Pancreas (tissue), 10 donors: ENCODE results near the gene RHOBTB3. TPM values are rescaled to one million over a fixed set of nuclear protein-coding genes. Genes with fewer than 3 reads are reported as not detected.
"Not testable (repeated sequence)": the region's sequence is repeated elsewhere in the genome, so short reads cannot be mapped to it uniquely, and the experiment has no call there.

ENCODE experiments used
- ATAC-seq, 4 donors: fragments of 200-7000 bp; cut with Tn5 transposase; one replicate each; pipeline versions ENCODE4 v1.8.0 to v1.9.1; 2020; ENCODE audit warnings: mild to moderate bottlenecking in 4 of 4, moderate library complexity in 4 of 4
- DNase-seq, 6 donors: peaks; one replicate each; pipeline ENCODE4 v3.0.0-alpha.2; 2020
- FAIRE-seq: peaks from 2 replicates; lab custom pipeline; 2012; peaks lifted over from hg19 to GRCh38; lab: Jason Lieb, UNC
- H3K27ac ChIP-seq, 4 donors: fragments of 200-600 bp; sonication (generic); 1 replicate in 3 of 4; 2 replicates in 1 of 4; pipeline versions ENCODE4 v1.5.0 to v1.8.0; 2020
- H3K27me3 ChIP-seq, 4 donors: fragments of 200-600 bp; one replicate each; pipeline ENCODE4 v1.8.0; 2021
- H3K36me3 ChIP-seq, 3 donors: fragments of 200-600 bp; sonication (generic) in 1 of 3; one replicate each; pipeline versions ENCODE4 v1.5.0 to v1.8.0; 2020 to 2021
- H3K4me1 ChIP-seq, 3 donors: fragments of 200-600 bp; one replicate each; pipeline ENCODE4 v1.8.0; 2021
- H3K4me3 ChIP-seq, 4 donors: fragments of 200-600 bp; sonication (generic) in 2 of 4; one replicate each; pipeline versions ENCODE4 v1.5.0 to v1.8.0; 2020 to 2021
- H3K9me3 ChIP-seq, 4 donors: fragments of 200-600 bp; one replicate each; pipeline ENCODE4 v1.8.0; 2021
- CTCF ChIP-seq, 4 donors: fragments of 200-600 bp; sonication (generic) in 3 of 4; IDR thresholded peaks; one replicate each; pipeline versions ENCODE4 v1.5.0 to v1.8.0; 2021; ENCODE audit warnings: antibody characterized with exemption in 4 of 4
- WGBS, 2 donors: extraction: QIAGEN DNeasy Blood & Tissue Kit; methylation state at CpG; one replicate each; pipeline ENCODE4 v1.1.7; 2013; 5-methylcytosine and 5-hydroxymethylcytosine counted together
- intact Hi-C, 3 donors: fragments of 100-400 bp; cut with DNase I; formaldehyde crosslinking; loops; one replicate each; pipeline versions ENCODE4 v1.11.1 to v1.14.2; 2022
- polyA plus RNA-seq, 2 donors: library from polyadenylated mRNA; stranded (reverse); fragments of 200-250 nt; gene quantifications; one replicate each; pipeline ENCODE4 v1.2.3, GENCODE V29; 2013
- total RNA-seq, 6 donors: library from RNA; stranded (reverse); fragmentation: NEBNext Ultra II Directional in 4 of 6; extraction: Animal tissue kit (Norgen Biotek cat#: 25700) in 4 of 6; gene quantifications; one replicate each; pipeline versions ENCODE4 v1.2.1 to v1.2.4, GENCODE V29; 2021 to 2023
- donor health status: healthy with polysubstance abuse.
- donor health status: DM: no; HTN: no; CAD: no; lungs with moderate emphysema.
- donor health status: DM: no; HTN: no; CAD: no.
- donor health status: control.
- donor health status: control.
- donor health status: Bipolar disorder and iron deficiency.
- donor health status: DM: yes; HTN: yes; CAD: no.
- donor health status: DM: no; HTN: no; CAD: no.
- donor health status: DM: no; HTN: no; CAD: no.
- donor health status: DM: yes; HTN: yes; CAD: no.

RHOBTB3 gene
- total and polyA plus RNA-seq, 8 donors: 32.5 to 190 (median 77.3) TPM

GRCh38 chr5:95704150-95704549 lies 27.0 kb upstream of the RHOBTB3 start:
- FAIRE-seq (peak; percentile 26), ATAC-seq (no peak), DNase-seq (no peak)
- intact Hi-C loops: no loop called here
- H3K9me3 ChIP-seq: no peaks in the 10 kb centered on the region
- WGBS, 2 donors: 39 to 40% methylated on average over 1 of the region's 1 CpG
- TF ChIP-seq CTCF (IDR thresholded peaks at IDR 0.05): no peak
- H3K27ac ChIP-seq: no peak overlapping the region
- H3K4me1 ChIP-seq: peaks cover 0 to 6% (median 0%) of the 10 kb centered on the region in 3 donors
- H3K36me3 ChIP-seq: no peaks in the 10 kb centered on the region
- H3K4me3 ChIP-seq: no peak overlapping the region
- H3K27me3 ChIP-seq: no peaks in the 10 kb centered on the region

GRCh38 chr5:95706196-95706595 lies 24.9 kb upstream of the RHOBTB3 start:
- ATAC-seq, H3K27me3 ChIP-seq, DNase-seq, H3K9me3 ChIP-seq, FAIRE-seq, H3K4me1 ChIP-seq, H3K4me3 ChIP-seq, H3K36me3 ChIP-seq, intact Hi-C loops, H3K27ac ChIP-seq: not testable (repeated sequence)
- WGBS, 2 donors: 93 to 96% methylated on average over 4 to 5 of the region's 5 CpGs

GRCh38 chr5:95707055-95707454 lies 24.1 kb upstream of the RHOBTB3 start:
- ATAC-seq (no peak), FAIRE-seq (no peak), DNase-seq (no peak)
- peaks cover 0 to 6% (median 0%) of the 10 kb centered on the region in 3 donors for H3K4me1 ChIP-seq
- intact Hi-C loops: no loop called here
- no peak overlapping the region for H3K4me3 ChIP-seq
- H3K36me3 ChIP-seq: no peaks in the 10 kb centered on the region
- no peak overlapping the region for H3K27ac ChIP-seq
- 84% methylated on average over 9 of the region's 9 CpGs for WGBS, 2 donors
- H3K27me3 ChIP-seq: no peaks in the 10 kb centered on the region
- H3K9me3 ChIP-seq: no peaks in the 10 kb centered on the region
- no peak for TF ChIP-seq CTCF (IDR thresholded peaks at IDR 0.05)

- H3K4me3 ChIP-seq, intact Hi-C loops, H3K36me3 ChIP-seq, DNase-seq, H3K27me3 ChIP-seq, ATAC-seq, H3K27ac ChIP-seq, FAIRE-seq, H3K4me1 ChIP-seq, H3K9me3 ChIP-seq: not testable (repeated sequence)
- WGBS, 2 donors: 58 to 61% methylated on average over 8 of the region's 8 CpGs
Measured at GRCh38 chr5:95707534-95708188, 23.5 kb upstream of the RHOBTB3 start.

GRCh38 chr5:95708876-95709275 lies 22.3 kb upstream of the RHOBTB3 start:
- Histone ChIP-seq H3K27ac (no peak overlapping the region), H3K9me3 (no peaks in the 10 kb centered on the region), H3K36me3 (no peaks in the 10 kb centered on the region), H3K4me3 (no peak overlapping the region), H3K27me3 (no peaks in the 10 kb centered on the region), H3K4me1 (peaks cover 0 to 6% (median 0%) of the 10 kb centered on the region in 3 donors)
- intact Hi-C loops: no loop called here
- FAIRE-seq (no peak), ATAC-seq (no peak), DNase-seq (no peak)
- WGBS, 2 donors: 94 to 96% methylated on average over 7 of the region's 7 CpGs
- no peak for TF ChIP-seq CTCF (IDR thresholded peaks at IDR 0.05)

GRCh38 chr5:95709967-95710650 lies 21.0 kb upstream of the RHOBTB3 start:
- ATAC-seq: peak; percentile 51 to 90 (median 76)
- Histone ChIP-seq H3K36me3 (no peaks in the 10 kb centered on the region), H3K9me3 (no peaks in the 10 kb centered on the region), H3K4me3 (peak overlapping the region in 1 of 4 donors; percentile 6), H3K27me3 (no peaks in the 10 kb centered on the region), H3K27ac (no peak overlapping the region), H3K4me1 (peaks cover 0 to 6% (median 0%) of the 10 kb centered on the region in 3 donors)
- TF ChIP-seq CTCF (IDR thresholded peaks at IDR 0.05): no peak
- FAIRE-seq: no peak
- WGBS, 2 donors: 55 to 57% methylated on average over 15 of the region's 15 CpGs
- intact Hi-C loops: no loop called here
- peak in 5 of 6 donors; percentile 56 to 79 (median 66) for DNase-seq

GRCh38 chr5:95710651-95711500 lies 20.3 kb upstream of the RHOBTB3 start:
- ATAC-seq: peak in 1 of 4 donors; percentile 9
- not testable (repeated sequence) for H3K36me3 ChIP-seq

More at GRCh38 chr5:95710651-95711500, 20.3 kb upstream of the RHOBTB3 start:
- peak overlapping the region in 1 of 4 donors; percentile 6 for H3K4me3 ChIP-seq
- H3K4me1 ChIP-seq, H3K9me3 ChIP-seq, FAIRE-seq, DNase-seq, intact Hi-C loops, H3K27me3 ChIP-seq, H3K27ac ChIP-seq: not testable (repeated sequence)
- WGBS, 2 donors: 65 to 77% methylated on average over 23 of the region's 23 CpGs
